ENCODE data around the gene INO80. TPM values are rescaled to one million over a fixed set of nuclear protein-coding genes. Genes with fewer than 3 reads are reported as not detected.
"Not testable (repeated sequence)": the region's sequence is repeated elsewhere in the genome, so short reads cannot be mapped to it uniquely, and the experiment has no call there.

INO80 gene
- total and polyA plus RNA-seq, 7 donors: 7.2 to 36.6 (median 17.1) TPM

- TF ChIP-seq POLR2A (IDR thresholded peaks at IDR 0.05) (no peak), POLR2AphosphoS5 (IDR thresholded peaks at IDR 0.05) (no peak), EP300 (IDR thresholded peaks at IDR 0.05) (no peak)
- TF ChIP-seq, protein P1, sequence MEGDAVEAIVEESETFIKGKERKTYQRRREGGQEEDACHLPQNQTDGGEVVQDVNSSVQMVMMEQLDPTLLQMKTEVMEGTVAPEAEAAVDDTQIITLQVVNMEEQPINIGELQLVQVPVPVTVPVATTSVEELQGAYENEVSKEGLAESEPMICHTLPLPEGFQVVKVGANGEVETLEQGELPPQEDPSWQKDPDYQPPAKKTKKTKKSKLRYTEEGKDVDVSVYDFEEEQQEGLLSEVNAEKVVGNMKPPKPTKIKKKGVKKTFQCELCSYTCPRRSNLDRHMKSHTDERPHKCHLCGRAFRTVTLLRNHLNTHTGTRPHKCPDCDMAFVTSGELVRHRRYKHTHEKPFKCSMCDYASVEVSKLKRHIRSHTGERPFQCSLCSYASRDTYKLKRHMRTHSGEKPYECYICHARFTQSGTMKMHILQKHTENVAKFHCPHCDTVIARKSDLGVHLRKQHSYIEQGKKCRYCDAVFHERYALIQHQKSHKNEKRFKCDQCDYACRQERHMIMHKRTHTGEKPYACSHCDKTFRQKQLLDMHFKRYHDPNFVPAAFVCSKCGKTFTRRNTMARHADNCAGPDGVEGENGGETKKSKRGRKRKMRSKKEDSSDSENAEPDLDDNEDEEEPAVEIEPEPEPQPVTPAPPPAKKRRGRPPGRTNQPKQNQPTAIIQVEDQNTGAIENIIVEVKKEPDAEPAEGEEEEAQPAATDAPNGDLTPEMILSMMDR (IDR thresholded peaks at IDR 0.05): no peak
- intact Hi-C loops (cut with DNase I): no loop called here
- Histone ChIP-seq H3K9me3 (no peaks in the 10 kb centered on the region), H3K36me3 (peaks cover 5 to 51% (median 33%) of the 10 kb centered on the region in 4 donors), H3K4me3 (no peak overlapping the region), H3K27ac (no peak overlapping the region), H3K27me3 (no peaks in the 10 kb centered on the region), H3K4me1 (no peaks in the 10 kb centered on the region)
- WGBS, 2 donors: 94 to 97% methylated on average over 6 of the region's 6 CpGs
- no peak for DNase-seq
Measured at GRCh38 chr15:41096178-41096577, 19.9 kb downstream of the INO80 start.

DNA sequence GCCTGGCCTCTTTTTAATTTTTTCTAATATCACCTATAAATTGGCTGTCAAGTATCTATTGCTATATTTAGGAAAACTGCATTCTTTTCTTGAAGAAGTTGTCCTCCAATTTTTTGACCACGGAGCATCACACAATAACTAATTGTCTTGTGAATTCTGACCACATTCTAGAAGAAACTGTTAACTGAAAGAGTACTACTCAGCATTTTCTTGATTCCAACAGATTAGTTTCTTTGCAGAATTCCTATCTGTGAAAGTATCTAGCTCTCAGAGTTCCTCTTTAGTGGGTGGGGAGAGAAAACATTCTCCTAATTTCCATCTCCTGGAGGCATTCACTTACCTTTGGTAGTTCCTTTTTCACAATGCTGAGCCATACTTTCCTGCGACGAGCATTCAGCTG, 31.1 kb downstream of the INO80 start:
- Histone ChIP-seq H3K4me3 (no peak overlapping the region), H3K9me3 (no peaks in the 10 kb centered on the region), H3K27me3 (no peaks in the 10 kb centered on the region), H3K4me1 (no peaks in the 10 kb centered on the region), H3K27ac (no peak overlapping the region), H3K36me3 (peaks cover 19 to 98% (median 59%) of the 10 kb centered on the region in 4 donors)
- TF ChIP-seq, protein P1 (IDR thresholded peaks at IDR 0.05): no peak
- no peak for TF ChIP-seq POLR2A (IDR thresholded peaks at IDR 0.05)
- no peak for TF ChIP-seq POLR2AphosphoS5 (IDR thresholded peaks at IDR 0.05)
- no peak for TF ChIP-seq EP300 (IDR thresholded peaks at IDR 0.05)
- WGBS, 2 donors: 92 to 94% methylated on average over 3 of the region's 3 CpGs
- no peak for DNase-seq
- intact Hi-C loops (cut with DNase I): no loop called here

DNA sequence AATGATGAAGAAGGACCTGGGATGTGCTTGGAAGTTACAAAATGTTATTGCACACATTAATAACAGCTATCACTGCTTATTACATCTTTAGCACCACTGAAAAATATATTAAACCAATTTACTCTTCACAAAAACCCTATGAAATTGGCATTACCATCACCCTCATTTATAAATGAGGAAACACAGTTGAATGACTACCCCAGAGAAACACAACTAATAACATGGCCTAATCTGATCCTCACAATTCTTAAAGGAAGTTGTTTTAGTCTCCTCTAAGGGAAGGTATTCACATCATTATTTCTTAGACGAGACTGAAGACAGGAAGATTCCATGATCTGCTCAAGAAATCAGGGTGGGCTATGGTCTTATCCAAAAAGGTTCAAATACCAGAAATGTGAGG, 35.9 kb downstream of the INO80 start:
- no peak overlapping the region for H3K27ac ChIP-seq
- H3K36me3 ChIP-seq: peaks cover 32 to 100% (median 56%) of the 10 kb centered on the region in 4 donors
- 78 to 93% methylated on average over 1 of the region's 1 CpG for WGBS, 2 donors
- H3K27me3 ChIP-seq: no peaks in the 10 kb centered on the region
- no peaks in the 10 kb centered on the region for H3K9me3 ChIP-seq
- TF ChIP-seq POLR2A (IDR thresholded peaks at IDR 0.05) (no peak), EP300 (IDR thresholded peaks at IDR 0.05) (no peak), POLR2AphosphoS5 (IDR thresholded peaks at IDR 0.05) (no peak)
- TF ChIP-seq, protein P1 (IDR thresholded peaks at IDR 0.05): no peak
- no peak for DNase-seq
- no peak overlapping the region for H3K4me3 ChIP-seq
- H3K4me1 ChIP-seq: no peaks in the 10 kb centered on the region
- intact Hi-C loops (cut with DNase I): no loop called here

GRCh38 chr15:41079717-41080116, 36.4 kb downstream of the INO80 start:
- Histone ChIP-seq H3K4me3 (no peak overlapping the region), H3K27ac (no peak overlapping the region), H3K27me3 (no peaks in the 10 kb centered on the region), H3K36me3 (peaks cover 27 to 100% (median 53%) of the 10 kb centered on the region in 4 donors), H3K9me3 (no peaks in the 10 kb centered on the region), H3K4me1 (no peaks in the 10 kb centered on the region)
- no peak for TF ChIP-seq POLR2AphosphoS5 (IDR thresholded peaks at IDR 0.05)
- TF ChIP-seq POLR2A (IDR thresholded peaks at IDR 0.05): no peak
- intact Hi-C loops (cut with DNase I): no loop called here
- no peak for DNase-seq
- 72 to 96% methylated on average over 8 of the region's 8 CpGs for WGBS, 2 donors

DNA sequence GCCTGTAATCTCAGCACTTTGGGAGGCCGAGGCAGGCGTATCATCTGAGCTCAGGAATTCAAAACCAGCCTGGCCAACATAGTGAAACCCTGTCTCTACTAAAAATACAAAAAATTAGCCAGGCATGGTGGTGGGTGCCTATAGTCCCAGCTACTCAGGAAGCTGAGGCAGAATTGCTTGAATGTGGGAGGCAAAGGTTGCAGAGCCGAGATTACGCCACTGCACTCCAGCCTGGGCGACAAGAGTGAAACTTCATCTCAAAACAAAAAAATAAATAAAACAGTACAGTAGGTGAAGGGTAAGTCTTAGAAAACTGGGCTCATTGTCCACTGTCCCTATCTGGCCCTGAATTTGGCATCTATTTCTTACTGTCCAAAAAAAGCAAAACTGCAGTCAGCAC, 37.2 kb downstream of the INO80 start:
- H3K9me3 ChIP-seq; DNase-seq; H3K4me1 ChIP-seq; H3K27me3 ChIP-seq; H3K27ac ChIP-seq; H3K4me3 ChIP-seq; intact Hi-C loops (cut with DNase I): not testable (repeated sequence)
- H3K36me3 ChIP-seq: peaks cover 20 to 100% (median 52%) of the 10 kb centered on the region in 4 donors
- 92 to 94% methylated on average over 5 of the region's 5 CpGs for WGBS, 2 donors

DNA sequence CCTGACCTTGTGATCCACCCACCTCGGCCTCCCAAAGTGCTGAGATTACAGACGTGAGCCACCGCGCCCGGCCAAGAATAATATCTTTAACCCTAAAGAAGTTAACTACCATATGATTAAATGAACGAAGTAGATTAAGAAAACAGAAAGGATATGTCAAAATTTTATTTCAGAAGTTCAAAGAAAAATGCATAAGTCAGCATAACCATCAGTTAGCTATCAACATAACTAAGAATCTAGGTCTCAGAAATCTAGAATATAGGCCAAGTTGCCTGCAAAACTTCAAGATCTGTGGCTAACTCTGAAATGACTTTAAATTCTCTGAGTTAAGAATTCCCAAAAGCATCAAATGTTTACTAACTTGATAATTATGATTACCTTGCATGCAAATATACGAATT, 38.0 kb downstream of the INO80 start:
- Histone ChIP-seq H3K27ac (no peak overlapping the region), H3K36me3 (peaks cover 24 to 100% (median 54%) of the 10 kb centered on the region in 4 donors), H3K9me3 (no peaks in the 10 kb centered on the region), H3K4me1 (no peaks in the 10 kb centered on the region), H3K27me3 (no peaks in the 10 kb centered on the region), H3K4me3 (no peak overlapping the region)
- no peak for TF ChIP-seq EP300 (IDR thresholded peaks at IDR 0.05)
- TF ChIP-seq POLR2A (IDR thresholded peaks at IDR 0.05): no peak
- TF ChIP-seq, protein P1 (IDR thresholded peaks at IDR 0.05): no peak
- no peak for TF ChIP-seq POLR2AphosphoS5 (IDR thresholded peaks at IDR 0.05)
- 93 to 94% methylated on average over 7 of the region's 7 CpGs for WGBS, 2 donors
- DNase-seq: no peak
- intact Hi-C loops (cut with DNase I): no loop called here

Data from sigmoid colon (tissue), 7 donors.